ENCODE results near the gene ARHGAP15.

DNA sequence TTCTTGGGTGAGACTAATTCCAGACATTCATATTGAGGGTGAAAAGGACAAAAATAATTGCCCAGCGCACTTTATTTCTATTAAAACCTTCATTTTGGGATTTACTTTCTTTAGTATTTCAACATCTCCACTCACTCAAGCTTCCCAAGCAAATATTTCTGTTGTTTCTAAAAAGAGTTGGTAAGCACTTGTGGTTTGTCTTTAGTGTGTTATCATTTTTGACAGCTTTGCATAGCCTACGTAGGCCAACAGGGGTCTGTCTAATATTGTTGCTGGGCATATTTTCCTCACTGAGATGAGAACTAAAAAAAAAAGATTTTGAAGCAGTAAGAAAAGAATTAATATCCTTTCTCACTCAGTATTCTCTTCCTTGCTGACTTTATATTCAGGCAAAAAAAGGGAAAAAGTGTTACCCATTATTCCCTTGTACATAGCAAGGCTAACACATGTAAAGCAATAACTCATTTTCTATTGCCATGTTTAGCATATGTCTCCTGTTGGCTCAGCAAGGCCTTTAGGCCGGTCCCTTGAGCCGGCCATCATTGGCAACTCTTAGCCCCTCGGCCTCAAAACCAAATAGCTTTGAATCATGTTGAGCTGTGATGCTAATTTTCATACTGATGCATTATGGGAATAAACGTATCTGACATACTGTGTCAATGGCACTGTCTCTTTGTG, 494.2 kb downstream of the ARHGAP15 start:
- TF ChIP-seq, protein P1, sequence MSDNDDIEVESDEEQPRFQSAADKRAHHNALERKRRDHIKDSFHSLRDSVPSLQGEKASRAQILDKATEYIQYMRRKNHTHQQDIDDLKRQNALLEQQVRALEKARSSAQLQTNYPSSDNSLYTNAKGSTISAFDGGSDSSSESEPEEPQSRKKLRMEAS (IDR thresholded peaks at IDR 0.05), result no peak
- TF ChIP-seq, protein P2, sequence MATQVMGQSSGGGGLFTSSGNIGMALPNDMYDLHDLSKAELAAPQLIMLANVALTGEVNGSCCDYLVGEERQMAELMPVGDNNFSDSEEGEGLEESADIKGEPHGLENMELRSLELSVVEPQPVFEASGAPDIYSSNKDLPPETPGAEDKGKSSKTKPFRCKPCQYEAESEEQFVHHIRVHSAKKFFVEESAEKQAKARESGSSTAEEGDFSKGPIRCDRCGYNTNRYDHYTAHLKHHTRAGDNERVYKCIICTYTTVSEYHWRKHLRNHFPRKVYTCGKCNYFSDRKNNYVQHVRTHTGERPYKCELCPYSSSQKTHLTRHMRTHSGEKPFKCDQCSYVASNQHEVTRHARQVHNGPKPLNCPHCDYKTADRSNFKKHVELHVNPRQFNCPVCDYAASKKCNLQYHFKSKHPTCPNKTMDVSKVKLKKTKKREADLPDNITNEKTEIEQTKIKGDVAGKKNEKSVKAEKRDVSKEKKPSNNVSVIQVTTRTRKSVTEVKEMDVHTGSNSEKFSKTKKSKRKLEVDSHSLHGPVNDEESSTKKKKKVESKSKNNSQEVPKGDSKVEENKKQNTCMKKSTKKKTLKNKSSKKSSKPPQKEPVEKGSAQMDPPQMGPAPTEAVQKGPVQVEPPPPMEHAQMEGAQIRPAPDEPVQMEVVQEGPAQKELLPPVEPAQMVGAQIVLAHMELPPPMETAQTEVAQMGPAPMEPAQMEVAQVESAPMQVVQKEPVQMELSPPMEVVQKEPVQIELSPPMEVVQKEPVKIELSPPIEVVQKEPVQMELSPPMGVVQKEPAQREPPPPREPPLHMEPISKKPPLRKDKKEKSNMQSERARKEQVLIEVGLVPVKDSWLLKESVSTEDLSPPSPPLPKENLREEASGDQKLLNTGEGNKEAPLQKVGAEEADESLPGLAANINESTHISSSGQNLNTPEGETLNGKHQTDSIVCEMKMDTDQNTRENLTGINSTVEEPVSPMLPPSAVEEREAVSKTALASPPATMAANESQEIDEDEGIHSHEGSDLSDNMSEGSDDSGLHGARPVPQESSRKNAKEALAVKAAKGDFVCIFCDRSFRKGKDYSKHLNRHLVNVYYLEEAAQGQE (IDR thresholded peaks at IDR 0.05; ENCODE audit: low read depth), result no peak
- TF ChIP-seq CEBPB (IDR thresholded peaks at IDR 0.05), result no peak
- no peak for TF ChIP-seq YY1 (IDR thresholded peaks at IDR 0.05; ENCODE audit: low read depth)
- no peak for TF ChIP-seq EP300 (IDR thresholded peaks at IDR 0.05; ENCODE audit: borderline replicate concordance)
- TF ChIP-seq RAD21 (IDR thresholded peaks at IDR 0.05; ENCODE audit: low read depth), result no peak
- TF ChIP-seq USF1 (IDR thresholded peaks at IDR 0.05), result no peak

Measured in Ishikawa (cell line).